ENCODE data around the gene PTPRA. TPM values are rescaled to one million over a fixed set of nuclear protein-coding genes. Genes with fewer than 3 reads are reported as not detected.

The PTPRA gene
- total RNA-seq, 1 experiment from 2014 or later: 47.2 TPM

GRCh38 chr20:3039426-3039825 lies 166.1 kb downstream of the PTPRA start:
- no peak overlapping the region for H3K4me3 Mint-ChIP-seq
- H3K4me1 Mint-ChIP-seq: peaks cover 15% of the 10 kb centered on the region
- peaks cover 45% of the 10 kb centered on the region for H3K36me3 Mint-ChIP-seq
- H3K9me3 Mint-ChIP-seq: no peaks in the 10 kb centered on the region
- DNase-seq (ENCODE audit: low spot score): no peak
- ChIA-PET CTCF (interaction anchor here (1.6 kb wide), 1 partner anchor 174 kb away, joined by 5 read pairs; no protein-coding TSS in a partner anchor), POLR2A (no interaction called here)
- no peaks in the 10 kb centered on the region for H3K27me3 Mint-ChIP-seq (ENCODE audit: low read depth)
- TF ChIP-seq ATF2 (CRISPR knock-in tag; IDR thresholded peaks at IDR 0.05; ENCODE audit: borderline replicate concordance, low read depth) (no peak), ZNF512 (CRISPR knock-in tag; IDR thresholded peaks at IDR 0.05; ENCODE audit: borderline replicate concordance) (no peak), ELF4 (CRISPR knock-in tag; IDR thresholded peaks at IDR 0.05; ENCODE audit: low read depth) (no peak), JAZF1 (CRISPR knock-in tag; IDR thresholded peaks at IDR 0.05) (no peak), ZNF232 (CRISPR knock-in tag; IDR thresholded peaks at IDR 0.05) (no peak), NR1H2 (CRISPR knock-in tag; IDR thresholded peaks at IDR 0.05) (no peak), TCF7 (CRISPR knock-in tag; IDR thresholded peaks at IDR 0.05; ENCODE audit: low read depth) (no peak), ZBTB21 (CRISPR knock-in tag; IDR thresholded peaks at IDR 0.05; ENCODE audit: borderline replicate concordance) (no peak), FOXJ3 (CRISPR knock-in tag; IDR thresholded peaks at IDR 0.05; ENCODE audit: borderline replicate concordance) (no peak), ZNF671 (CRISPR knock-in tag; IDR thresholded peaks at IDR 0.05) (no peak), ATF3 (CRISPR knock-in tag; conservative IDR thresholded peaks at IDR 0.05) (no peak), ESRRA (CRISPR knock-in tag; IDR thresholded peaks at IDR 0.05; ENCODE audit: borderline replicate concordance) (no peak), CREM (CRISPR knock-in tag; IDR thresholded peaks at IDR 0.05) (no peak), ATF6 (CRISPR knock-in tag; IDR thresholded peaks at IDR 0.05) (no peak), PRDM15 (CRISPR knock-in tag; IDR thresholded peaks at IDR 0.05) (no peak)
- TF ChIP-seq, protein P1, sequence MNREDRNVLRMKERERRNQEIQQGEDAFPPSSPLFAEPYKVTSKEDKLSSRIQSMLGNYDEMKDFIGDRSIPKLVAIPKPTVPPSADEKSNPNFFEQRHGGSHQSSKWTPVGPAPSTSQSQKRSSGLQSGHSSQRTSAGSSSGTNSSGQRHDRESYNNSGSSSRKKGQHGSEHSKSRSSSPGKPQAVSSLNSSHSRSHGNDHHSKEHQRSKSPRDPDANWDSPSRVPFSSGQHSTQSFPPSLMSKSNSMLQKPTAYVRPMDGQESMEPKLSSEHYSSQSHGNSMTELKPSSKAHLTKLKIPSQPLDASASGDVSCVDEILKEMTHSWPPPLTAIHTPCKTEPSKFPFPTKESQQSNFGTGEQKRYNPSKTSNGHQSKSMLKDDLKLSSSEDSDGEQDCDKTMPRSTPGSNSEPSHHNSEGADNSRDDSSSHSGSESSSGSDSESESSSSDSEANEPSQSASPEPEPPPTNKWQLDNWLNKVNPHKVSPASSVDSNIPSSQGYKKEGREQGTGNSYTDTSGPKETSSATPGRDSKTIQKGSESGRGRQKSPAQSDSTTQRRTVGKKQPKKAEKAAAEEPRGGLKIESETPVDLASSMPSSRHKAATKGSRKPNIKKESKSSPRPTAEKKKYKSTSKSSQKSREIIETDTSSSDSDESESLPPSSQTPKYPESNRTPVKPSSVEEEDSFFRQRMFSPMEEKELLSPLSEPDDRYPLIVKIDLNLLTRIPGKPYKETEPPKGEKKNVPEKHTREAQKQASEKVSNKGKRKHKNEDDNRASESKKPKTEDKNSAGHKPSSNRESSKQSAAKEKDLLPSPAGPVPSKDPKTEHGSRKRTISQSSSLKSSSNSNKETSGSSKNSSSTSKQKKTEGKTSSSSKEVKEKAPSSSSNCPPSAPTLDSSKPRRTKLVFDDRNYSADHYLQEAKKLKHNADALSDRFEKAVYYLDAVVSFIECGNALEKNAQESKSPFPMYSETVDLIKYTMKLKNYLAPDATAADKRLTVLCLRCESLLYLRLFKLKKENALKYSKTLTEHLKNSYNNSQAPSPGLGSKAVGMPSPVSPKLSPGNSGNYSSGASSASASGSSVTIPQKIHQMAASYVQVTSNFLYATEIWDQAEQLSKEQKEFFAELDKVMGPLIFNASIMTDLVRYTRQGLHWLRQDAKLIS (CRISPR knock-in tag; IDR thresholded peaks at IDR 0.05; ENCODE audit: borderline replicate concordance): no peak
- TF ChIP-seq, protein P2, sequence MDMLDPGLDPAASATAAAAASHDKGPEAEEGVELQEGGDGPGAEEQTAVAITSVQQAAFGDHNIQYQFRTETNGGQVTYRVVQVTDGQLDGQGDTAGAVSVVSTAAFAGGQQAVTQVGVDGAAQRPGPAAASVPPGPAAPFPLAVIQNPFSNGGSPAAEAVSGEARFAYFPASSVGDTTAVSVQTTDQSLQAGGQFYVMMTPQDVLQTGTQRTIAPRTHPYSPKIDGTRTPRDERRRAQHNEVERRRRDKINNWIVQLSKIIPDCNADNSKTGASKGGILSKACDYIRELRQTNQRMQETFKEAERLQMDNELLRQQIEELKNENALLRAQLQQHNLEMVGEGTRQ (CRISPR knock-in tag; IDR thresholded peaks at IDR 0.05): no peak
- TF ChIP-seq, protein P3, sequence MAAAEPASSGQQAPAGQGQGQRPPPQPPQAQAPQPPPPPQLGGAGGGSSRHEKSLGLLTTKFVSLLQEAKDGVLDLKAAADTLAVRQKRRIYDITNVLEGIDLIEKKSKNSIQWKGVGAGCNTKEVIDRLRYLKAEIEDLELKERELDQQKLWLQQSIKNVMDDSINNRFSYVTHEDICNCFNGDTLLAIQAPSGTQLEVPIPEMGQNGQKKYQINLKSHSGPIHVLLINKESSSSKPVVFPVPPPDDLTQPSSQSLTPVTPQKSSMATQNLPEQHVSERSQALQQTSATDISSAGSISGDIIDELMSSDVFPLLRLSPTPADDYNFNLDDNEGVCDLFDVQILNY (CRISPR knock-in tag; IDR thresholded peaks at IDR 0.05): no peak
- TF ChIP-seq, protein P4, sequence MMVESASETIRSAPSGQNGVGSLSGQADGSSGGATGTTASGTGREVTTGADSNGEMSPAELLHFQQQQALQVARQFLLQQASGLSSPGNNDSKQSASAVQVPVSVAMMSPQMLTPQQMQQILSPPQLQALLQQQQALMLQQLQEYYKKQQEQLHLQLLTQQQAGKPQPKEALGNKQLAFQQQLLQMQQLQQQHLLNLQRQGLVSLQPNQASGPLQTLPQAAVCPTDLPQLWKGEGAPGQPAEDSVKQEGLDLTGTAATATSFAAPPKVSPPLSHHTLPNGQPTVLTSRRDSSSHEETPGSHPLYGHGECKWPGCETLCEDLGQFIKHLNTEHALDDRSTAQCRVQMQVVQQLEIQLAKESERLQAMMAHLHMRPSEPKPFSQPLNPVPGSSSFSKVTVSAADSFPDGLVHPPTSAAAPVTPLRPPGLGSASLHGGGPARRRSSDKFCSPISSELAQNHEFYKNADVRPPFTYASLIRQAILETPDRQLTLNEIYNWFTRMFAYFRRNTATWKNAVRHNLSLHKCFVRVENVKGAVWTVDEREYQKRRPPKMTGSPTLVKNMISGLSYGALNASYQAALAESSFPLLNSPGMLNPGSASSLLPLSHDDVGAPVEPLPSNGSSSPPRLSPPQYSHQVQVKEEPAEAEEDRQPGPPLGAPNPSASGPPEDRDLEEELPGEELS (CRISPR knock-in tag; IDR thresholded peaks at IDR 0.05): no peak
- TF ChIP-seq, protein P5, sequence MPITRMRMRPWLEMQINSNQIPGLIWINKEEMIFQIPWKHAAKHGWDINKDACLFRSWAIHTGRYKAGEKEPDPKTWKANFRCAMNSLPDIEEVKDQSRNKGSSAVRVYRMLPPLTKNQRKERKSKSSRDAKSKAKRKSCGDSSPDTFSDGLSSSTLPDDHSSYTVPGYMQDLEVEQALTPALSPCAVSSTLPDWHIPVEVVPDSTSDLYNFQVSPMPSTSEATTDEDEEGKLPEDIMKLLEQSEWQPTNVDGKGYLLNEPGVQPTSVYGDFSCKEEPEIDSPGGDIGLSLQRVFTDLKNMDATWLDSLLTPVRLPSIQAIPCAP (CRISPR knock-in tag; IDR thresholded peaks at IDR 0.05): no peak
- ATAC-seq: no peak
- no peak overlapping the region; the same call in 1 of the 2 replicates for H3K27ac Mint-ChIP-seq

Measured in WTC11 (cell line).